H9 (cell line): Measurements from ENCODE around the gene ISY1. TPM values are rescaled to one million over a fixed set of nuclear protein-coding genes. Genes with fewer than 3 reads are reported as not detected.
"Not testable (repeated sequence)": the region's sequence is repeated elsewhere in the genome, so short reads cannot be mapped to it uniquely, and the experiment has no call there.

ENCODE experiments used
- DNase-seq: peaks from one replicate; pipeline ENCODE4 v3.0.0-alpha.2; 2017
- H2AFZ ChIP-seq: one replicate; pipeline ENCODE4 v1.6.1; 2013; ENCODE audit warnings: mild to moderate bottlenecking, low read length, control low read depth, moderate library complexity
- H2AK5ac ChIP-seq: 2 replicates; pipeline ENCODE4 v1.6.1; 2013; ENCODE audit warnings: low read length, control low read depth, mixed read lengths; ENCODE audit not compliant: insufficient read length
- H2BK120ac ChIP-seq: one replicate; pipeline ENCODE4 v1.6.1; 2013; ENCODE audit warnings: low read depth, mild to moderate bottlenecking, low read length, control low read depth, inconsistent platforms; ENCODE audit not compliant: poor library complexity, severe bottlenecking
- H2BK12ac ChIP-seq: 2 replicates; pipeline ENCODE4 v1.6.1; 2013; ENCODE audit warnings: low read length, control low read depth, mixed read lengths, low read depth; ENCODE audit not compliant: insufficient read length
- H2BK15ac ChIP-seq: 2 replicates; pipeline ENCODE4 v1.6.1; 2013; ENCODE audit warnings: low read depth, low read length, control low read depth
- H2BK20ac ChIP-seq: one replicate; pipeline ENCODE4 v1.6.1; 2013; ENCODE audit warnings: low read depth, mild to moderate bottlenecking, low read length, control low read depth, inconsistent platforms; ENCODE audit not compliant: poor library complexity, severe bottlenecking
- H2BK5ac ChIP-seq: 2 replicates; pipeline ENCODE4 v1.6.1; 2013; ENCODE audit warnings: low read length, control low read depth, mixed read lengths; ENCODE audit not compliant: insufficient read length
- H3K14ac ChIP-seq: 2 replicates; pipeline ENCODE4 v1.6.1; 2013; ENCODE audit warnings: low read length, control low read depth; ENCODE audit not compliant: insufficient read depth
- H3K18ac ChIP-seq: 2 replicates; pipeline ENCODE4 v1.6.1; 2013; ENCODE audit warnings: low read depth, mild to moderate bottlenecking, mixed read lengths, low read length, control low read depth; ENCODE audit not compliant: insufficient read length
- H3K23ac ChIP-seq: 2 replicates; pipeline ENCODE4 v1.6.1; 2013; ENCODE audit warnings: low read length, control low read depth, mixed read lengths, low read depth; ENCODE audit not compliant: insufficient read length
- H3K23me2 ChIP-seq: 2 replicates; pipeline ENCODE4 v1.6.1; 2013; ENCODE audit warnings: low read depth, mild to moderate bottlenecking, mixed read lengths, low read length, control low read depth; ENCODE audit not compliant: insufficient read length, poor library complexity, severe bottlenecking
- H3K27ac ChIP-seq: 2 replicates; pipeline ENCODE4 v1.5.1; 2013; ENCODE audit warnings: low read length, control low read depth, mixed read lengths, low read depth; ENCODE audit not compliant: insufficient read length
- H3K27me3 ChIP-seq: 2 replicates; pipeline ENCODE4 v1.6.1; 2013; ENCODE audit warnings: low read length, control low read depth, inconsistent platforms; ENCODE audit not compliant: insufficient read depth
- H3K4ac ChIP-seq: 2 replicates; pipeline ENCODE4 v1.6.1; 2013; ENCODE audit warnings: low read depth, mild to moderate bottlenecking, control low read depth, inconsistent platforms, low read length, moderate library complexity
- H3K4me1 ChIP-seq: 2 replicates; pipeline ENCODE4 v1.6.1; 2013; ENCODE audit warnings: low read length, control low read depth, inconsistent platforms; ENCODE audit not compliant: insufficient read depth
- H3K4me2 ChIP-seq: 2 replicates; pipeline ENCODE4 v1.6.1; 2013; ENCODE audit warnings: low read length, control low read depth, mixed read lengths; ENCODE audit not compliant: insufficient read length, insufficient read depth
- H3K56ac ChIP-seq: 2 replicates; pipeline ENCODE4 v1.6.1; 2013; ENCODE audit warnings: low read depth, mild to moderate bottlenecking, mixed read lengths, low read length, control low read depth; ENCODE audit not compliant: insufficient read length
- H3K79me1 ChIP-seq: 2 replicates; pipeline ENCODE4 v1.6.1; 2013; ENCODE audit warnings: low read depth, mild to moderate bottlenecking, moderate library complexity, low read length, control low read depth, inconsistent platforms; ENCODE audit not compliant: insufficient read depth, poor library complexity, severe bottlenecking
- H3K79me2 ChIP-seq: 2 replicates; pipeline ENCODE4 v1.6.1; 2013; ENCODE audit warnings: low read length, control low read depth, inconsistent platforms; ENCODE audit not compliant: insufficient read depth
- H3K9ac ChIP-seq: 2 replicates; pipeline ENCODE4 v1.6.1; 2013; ENCODE audit warnings: low read length, control low read depth, mixed read lengths; ENCODE audit not compliant: insufficient read length; ENCODE audit errors: extremely low read depth
- H3K9me3 ChIP-seq: one replicate; pipeline ENCODE4 v1.6.1; 2013; ENCODE audit warnings: low read depth, low read length, inconsistent platforms; ENCODE audit not compliant: control insufficient read depth
- H3T11ph ChIP-seq: one replicate; pipeline ENCODE4 v1.6.1; 2013; ENCODE audit warnings: mild to moderate bottlenecking, low read length, control low read depth, inconsistent platforms
- H4K20me1 ChIP-seq: one replicate; pipeline ENCODE4 v1.6.1; 2013; ENCODE audit not compliant: control insufficient read depth, insufficient read length, insufficient read depth
- H4K5ac ChIP-seq: 2 replicates; pipeline ENCODE4 v1.6.1; 2013; ENCODE audit warnings: low read depth, mild to moderate bottlenecking, mixed read lengths, low read length, control low read depth; ENCODE audit not compliant: insufficient read length
- H4K8ac ChIP-seq: replicated peaks from 2 replicates; pipeline ENCODE4 v1.6.1; 2013; ENCODE audit warnings: low read length, control low read depth, mixed read lengths, low read depth; ENCODE audit not compliant: insufficient read length
- H4K91ac ChIP-seq: 2 replicates; pipeline ENCODE4 v1.6.1; 2013; ENCODE audit warnings: low read depth, mild to moderate bottlenecking, moderate library complexity, mixed read lengths, low read length, control low read depth; ENCODE audit not compliant: insufficient read length
- H3K27ac Mint-ChIP-seq, 3 experiments: 2 replicates in 2 of 3; 3 replicates in 1 of 3; pipeline ENCODE4 v1.8.0; 2020 to 2021; ENCODE audit warnings: mixed read lengths in 3 of 3, mild to moderate bottlenecking in 1 of 3, moderate library complexity in 1 of 3
- H3K27me3 Mint-ChIP-seq: 2 replicates; pipeline ENCODE4 v1.8.0; 2021; ENCODE audit warnings: low read depth, mild to moderate bottlenecking, moderate library complexity, mixed read lengths
- H3K36me3 Mint-ChIP-seq, 3 experiments: 2 replicates in 2 of 3; 3 replicates in 1 of 3; pipeline ENCODE4 v1.8.0; 2020 to 2021; ENCODE audit warnings: low read depth in 3 of 3, mixed read lengths in 3 of 3; ENCODE audit not compliant: insufficient read depth in 1 of 3
- H3K4me1 Mint-ChIP-seq, 2 experiments: 2 replicates each; pipeline ENCODE4 v1.8.0; 2020; ENCODE audit warnings: mixed read lengths in 2 of 2
- H3K4me3 Mint-ChIP-seq, 2 experiments: 2 replicates in 1 of 2; 3 replicates in 1 of 2; pipeline ENCODE4 v1.8.0; 2020 to 2021; ENCODE audit warnings: mild to moderate bottlenecking in 2 of 2, mixed read lengths in 2 of 2, moderate library complexity in 1 of 2
- H3K9me3 Mint-ChIP-seq, 2 experiments: 2 replicates in 1 of 2; 3 replicates in 1 of 2; pipeline ENCODE4 v1.8.0; 2020; ENCODE audit warnings: mild to moderate bottlenecking in 2 of 2, mixed read lengths in 2 of 2, moderate library complexity in 1 of 2
- WGBS: extraction: QIAGEN DNeasy Blood & Tissue Kit; methylation state at CpG from one replicate; pipeline ENCODE4 v1.1.7; 2013; ENCODE audit warnings: missing lambda C conversion rate, low lambda C conversion rate, mixed read lengths; ENCODE audit not compliant: insufficient read length; ENCODE audit errors: extremely low coverage; 5-methylcytosine and 5-hydroxymethylcytosine counted together
- total RNA-seq: library from RNA; stranded (reverse); gene quantifications from 2 replicates; pipeline ENCODE4 v1.2.1, GENCODE V29; 2021
- TF ChIP-seq, protein P1 (sequence below): fragments of 200-600 bp; sonication (generic); conservative IDR thresholded peaks from 3 replicates; pipeline ENCODE4 v1.8.0; 2021; ENCODE audit warnings: antibody characterized with exemption, mild to moderate bottlenecking

The ISY1 gene
- total RNA-seq, 1 experiment from 2014 or later, result 28.1 TPM

- H3K9ac ChIP-seq, result no peak overlapping the region
- Mint-ChIP-seq H3K27me3 (no peaks in the 10 kb centered on the region), H3K4me1 (no peaks in the 10 kb centered on the region), H3K36me3 (peaks cover 7 to 18% (median 9%) of the 10 kb centered on the region in 3 experiments; a peak in 6 of 7 replicates), H3K9me3 (no peaks in the 10 kb centered on the region), H3K4me3 (no peak overlapping the region), H3K27ac (no peak overlapping the region)
- H3K23me2 ChIP-seq, result no peaks in the 10 kb centered on the region
- no peak overlapping the region for H2BK5ac ChIP-seq
- no peak overlapping the region for H4K91ac ChIP-seq
- H4K8ac ChIP-seq, result no peak overlapping the region
- no peak overlapping the region for H3K27ac ChIP-seq
- TF ChIP-seq, protein P1, sequence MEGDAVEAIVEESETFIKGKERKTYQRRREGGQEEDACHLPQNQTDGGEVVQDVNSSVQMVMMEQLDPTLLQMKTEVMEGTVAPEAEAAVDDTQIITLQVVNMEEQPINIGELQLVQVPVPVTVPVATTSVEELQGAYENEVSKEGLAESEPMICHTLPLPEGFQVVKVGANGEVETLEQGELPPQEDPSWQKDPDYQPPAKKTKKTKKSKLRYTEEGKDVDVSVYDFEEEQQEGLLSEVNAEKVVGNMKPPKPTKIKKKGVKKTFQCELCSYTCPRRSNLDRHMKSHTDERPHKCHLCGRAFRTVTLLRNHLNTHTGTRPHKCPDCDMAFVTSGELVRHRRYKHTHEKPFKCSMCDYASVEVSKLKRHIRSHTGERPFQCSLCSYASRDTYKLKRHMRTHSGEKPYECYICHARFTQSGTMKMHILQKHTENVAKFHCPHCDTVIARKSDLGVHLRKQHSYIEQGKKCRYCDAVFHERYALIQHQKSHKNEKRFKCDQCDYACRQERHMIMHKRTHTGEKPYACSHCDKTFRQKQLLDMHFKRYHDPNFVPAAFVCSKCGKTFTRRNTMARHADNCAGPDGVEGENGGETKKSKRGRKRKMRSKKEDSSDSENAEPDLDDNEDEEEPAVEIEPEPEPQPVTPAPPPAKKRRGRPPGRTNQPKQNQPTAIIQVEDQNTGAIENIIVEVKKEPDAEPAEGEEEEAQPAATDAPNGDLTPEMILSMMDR, result no peak
- H3K4ac ChIP-seq, result no peak overlapping the region
- H3K79me1 ChIP-seq, result no peaks in the 10 kb centered on the region
- no peak overlapping the region for H4K5ac ChIP-seq
- no peaks in the 10 kb centered on the region for H4K20me1 ChIP-seq
- no peak overlapping the region for H3K23ac ChIP-seq
- no peak overlapping the region for H2AFZ ChIP-seq
- H3T11ph ChIP-seq, result no peak overlapping the region
- H3K4me1 ChIP-seq, result no peaks in the 10 kb centered on the region
- H2BK12ac ChIP-seq, result no peak overlapping the region
- H3K9me3 ChIP-seq, result no peaks in the 10 kb centered on the region
- WGBS, result no CpG with 5 or more reads among the region's 10 CpGs
- DNase-seq, result no peak
- no peak overlapping the region for H2BK20ac ChIP-seq
- H3K4me2 ChIP-seq, result no peak overlapping the region
- H2BK15ac ChIP-seq, result no peak overlapping the region
- H3K27me3 ChIP-seq, result no peaks in the 10 kb centered on the region; the same call in 1 of the 2 replicates
- H3K56ac ChIP-seq, result no peak overlapping the region
- no peak overlapping the region for H2AK5ac ChIP-seq
- no peak overlapping the region for H3K14ac ChIP-seq
- no peak overlapping the region for H3K18ac ChIP-seq
- no peaks in the 10 kb centered on the region; the same call in 1 of the 2 replicates for H3K79me2 ChIP-seq
- H2BK120ac ChIP-seq, result no peak overlapping the region
These were observed 65.6 kb downstream of the ISY1 start for GRCh38 chr3:129095285-129095684.

DNA sequence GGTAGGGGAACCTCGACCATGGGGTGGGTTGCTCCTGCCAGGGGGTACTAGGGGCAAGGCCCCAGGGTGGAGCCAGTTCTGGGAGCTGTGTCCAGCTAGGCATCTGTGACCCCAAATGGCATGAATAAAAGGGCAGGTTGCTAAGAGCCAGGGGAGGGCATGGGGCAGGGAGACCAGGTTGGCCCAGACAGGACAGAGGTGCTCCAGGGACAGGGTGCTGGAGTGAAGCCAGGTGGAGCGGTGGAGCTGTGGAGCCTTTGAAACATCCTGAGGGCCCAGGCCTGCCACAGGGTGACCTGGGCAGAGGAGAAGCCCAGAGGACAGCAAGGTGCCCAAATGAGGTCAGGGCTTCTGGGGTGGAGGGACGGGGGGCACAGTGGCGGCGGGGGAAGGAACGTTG is 72.6 kb downstream of the ISY1 start:
- not testable (repeated sequence) for H4K5ac ChIP-seq, H2BK20ac ChIP-seq, H2BK5ac ChIP-seq, H2BK120ac ChIP-seq, H3K27me3 ChIP-seq, H4K8ac ChIP-seq, H3K9ac ChIP-seq, H4K91ac ChIP-seq, H3K27me3 Mint-ChIP-seq, H3K14ac ChIP-seq, H3T11ph ChIP-seq, H3K56ac ChIP-seq, H3K4me2 ChIP-seq, H3K4me3 Mint-ChIP-seq, H3K4me1 ChIP-seq, H3K23ac ChIP-seq, DNase-seq, H2AK5ac ChIP-seq, H3K4me1 Mint-ChIP-seq, H3K23me2 ChIP-seq, H2AFZ ChIP-seq, H3K27ac ChIP-seq, H3K9me3 ChIP-seq, H3K18ac ChIP-seq, H3K27ac Mint-ChIP-seq, H3K79me1 ChIP-seq, H3K9me3 Mint-ChIP-seq, H2BK15ac ChIP-seq, H2BK12ac ChIP-seq, H3K79me2 ChIP-seq, H4K20me1 ChIP-seq, H3K4ac ChIP-seq
- no CpG with 5 or more reads among the region's 6 CpGs for WGBS
- H3K36me3 Mint-ChIP-seq, result peaks cover 3 to 11% (median 4%) of the 10 kb centered on the region in 3 experiments; a peak in 6 of 7 replicates
